MM.1S (cell line): ENCODE data around the gene HOXC10.

ENCODE experiments used
- DNase-seq: peaks from one replicate; pipeline ENCODE4 v3.0.0-alpha.2; 2015
- H2AFZ ChIP-seq: fragments of 300-600 bp; sonication (generic); 2 replicates; pipeline ENCODE4 v1.6.0; 2016; ENCODE audit warnings: antibody characterized with exemption, low read length
- H3F3A ChIP-seq: fragments of 300-600 bp; sonication (generic); 2 replicates; pipeline ENCODE4 v1.6.1; 2016; ENCODE audit warnings: mild to moderate bottlenecking, antibody characterized with exemption, low read length, moderate library complexity, mixed read lengths; ENCODE audit not compliant: insufficient read depth
- H3K27ac ChIP-seq: fragments of 300-600 bp; sonication (generic); 2 replicates; pipeline ENCODE4 v1.5.1; 2016; ENCODE audit warnings: mild to moderate bottlenecking, low read length
- H3K27me3 ChIP-seq: fragments of 300-600 bp; sonication (generic); replicated peaks from 2 replicates; pipeline ENCODE4 v1.6.0; 2016; ENCODE audit warnings: low read length; ENCODE audit not compliant: insufficient read depth
- H3K36me3 ChIP-seq: fragments of 300-600 bp; sonication (generic); replicated peaks from 2 replicates; pipeline ENCODE4 v1.6.1; 2016; ENCODE audit warnings: mild to moderate bottlenecking, low read length, mixed read lengths; ENCODE audit not compliant: insufficient read depth
- H3K4me1 ChIP-seq: fragments of 300-600 bp; sonication (generic); 2 replicates; pipeline ENCODE4 v1.6.1; 2016; ENCODE audit warnings: low read length, mixed read lengths
- H3K4me2 ChIP-seq: fragments of 300-600 bp; sonication (generic); 2 replicates; pipeline ENCODE4 v1.6.0; 2016; ENCODE audit warnings: low read depth, low read length
- H3K4me3 ChIP-seq: fragments of 300-600 bp; sonication (generic); 2 replicates; pipeline ENCODE4 v1.5.1; 2016; ENCODE audit warnings: low read length, mixed read lengths
- H3K79me2 ChIP-seq: fragments of 300-600 bp; sonication (generic); 2 replicates; pipeline ENCODE4 v1.6.1; 2016; ENCODE audit warnings: mixed run types, low read length, mixed read lengths
- H3K9ac ChIP-seq: fragments of 300-600 bp; sonication (generic); 2 replicates; pipeline ENCODE4 v1.6.1; 2016; ENCODE audit warnings: low read length, mixed read lengths
- H3K9me2 ChIP-seq: fragments of 300-600 bp; sonication (generic); replicated peaks from 2 replicates; pipeline ENCODE4 v1.6.1; 2016; ENCODE audit warnings: mild to moderate bottlenecking, low read length, mixed read lengths; ENCODE audit not compliant: insufficient read depth
- H3K9me3 ChIP-seq: fragments of 300-600 bp; sonication (generic); replicated peaks from 2 replicates; pipeline ENCODE4 v1.6.1; 2016; ENCODE audit warnings: mild to moderate bottlenecking, low read length, mixed read lengths; ENCODE audit not compliant: insufficient read depth
- H4K20me1 ChIP-seq: fragments of 300-600 bp; sonication (generic); 2 replicates; pipeline ENCODE4 v1.6.1; 2016; ENCODE audit warnings: mild to moderate bottlenecking, low read length, moderate library complexity, mixed read lengths; ENCODE audit not compliant: insufficient read depth
- EZH2 ChIP-seq: fragments of 300-600 bp; sonication (generic); optimal IDR thresholded peaks from 2 replicates; pipeline ENCODE3; 2017; ENCODE audit warnings: low read depth, mild to moderate bottlenecking, antibody characterized with exemption, low read length, mixed read lengths
- EZH2phosphoT487 ChIP-seq: fragments of 300-600 bp; sonication (generic); IDR thresholded peaks from 2 replicates; pipeline ENCODE4 v1.6.1; 2018; ENCODE audit warnings: antibody characterized with exemption, low read length
- TF ChIP-seq, protein P1 (sequence below): fragments of 300-600 bp; sonication (generic); IDR thresholded peaks from 2 replicates; pipeline ENCODE4 v1.5.1; 2016; ENCODE audit warnings: antibody characterized with exemption, low read length, mixed read lengths

HOXC10 gene

DNA sequence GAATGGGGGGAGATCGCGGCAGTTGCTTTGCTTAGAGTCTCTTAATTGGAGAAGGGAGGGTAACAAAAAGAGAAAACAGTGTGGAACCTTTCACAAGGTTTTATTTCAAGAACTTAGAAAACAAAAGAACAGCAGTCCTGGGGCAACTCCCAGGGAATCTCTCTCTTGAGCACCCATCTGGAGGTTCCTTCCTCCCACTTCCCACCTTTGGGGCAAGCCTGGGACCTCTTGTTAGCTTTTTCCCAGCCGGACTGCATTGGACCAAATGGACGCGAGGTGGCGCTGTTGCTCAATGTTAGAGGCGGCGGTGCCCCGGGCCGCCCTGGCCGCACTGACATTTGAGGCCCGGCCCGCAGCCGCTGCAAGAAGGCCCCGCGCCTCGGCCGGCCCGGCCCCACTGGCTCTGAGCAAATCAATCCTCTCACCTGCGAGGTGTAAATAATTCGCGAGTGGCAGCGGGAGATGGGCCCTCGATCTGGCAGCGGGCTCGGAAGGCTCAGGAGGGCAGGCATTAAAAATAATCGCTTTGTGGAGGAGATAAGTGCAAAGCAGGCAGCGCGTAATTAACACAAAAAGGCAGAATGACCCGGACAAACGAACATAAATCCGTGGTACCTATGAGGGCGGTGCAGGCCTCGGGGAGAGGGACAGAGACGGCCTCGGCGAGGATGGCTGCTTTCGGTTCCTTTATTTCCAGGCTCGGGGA, 21.1 kb downstream of the HOXC10 start:
- H4K20me1 ChIP-seq = no peaks in the 10 kb centered on the region
- peak; percentile 76 for DNase-seq
- H3K4me1 ChIP-seq = 0 out of 2 replicates have a peak, but pooled peaks cover 5% of the 10 kb centered on the region
- TF ChIP-seq, protein P1, sequence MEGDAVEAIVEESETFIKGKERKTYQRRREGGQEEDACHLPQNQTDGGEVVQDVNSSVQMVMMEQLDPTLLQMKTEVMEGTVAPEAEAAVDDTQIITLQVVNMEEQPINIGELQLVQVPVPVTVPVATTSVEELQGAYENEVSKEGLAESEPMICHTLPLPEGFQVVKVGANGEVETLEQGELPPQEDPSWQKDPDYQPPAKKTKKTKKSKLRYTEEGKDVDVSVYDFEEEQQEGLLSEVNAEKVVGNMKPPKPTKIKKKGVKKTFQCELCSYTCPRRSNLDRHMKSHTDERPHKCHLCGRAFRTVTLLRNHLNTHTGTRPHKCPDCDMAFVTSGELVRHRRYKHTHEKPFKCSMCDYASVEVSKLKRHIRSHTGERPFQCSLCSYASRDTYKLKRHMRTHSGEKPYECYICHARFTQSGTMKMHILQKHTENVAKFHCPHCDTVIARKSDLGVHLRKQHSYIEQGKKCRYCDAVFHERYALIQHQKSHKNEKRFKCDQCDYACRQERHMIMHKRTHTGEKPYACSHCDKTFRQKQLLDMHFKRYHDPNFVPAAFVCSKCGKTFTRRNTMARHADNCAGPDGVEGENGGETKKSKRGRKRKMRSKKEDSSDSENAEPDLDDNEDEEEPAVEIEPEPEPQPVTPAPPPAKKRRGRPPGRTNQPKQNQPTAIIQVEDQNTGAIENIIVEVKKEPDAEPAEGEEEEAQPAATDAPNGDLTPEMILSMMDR = peak; percentile 87
- TF ChIP-seq EZH2phosphoT487 (no peak), EZH2 (peak; percentile 77)
- H3K9ac ChIP-seq = peak overlapping the region; percentile 30; the same call in 1 of the 2 replicates
- no peaks in the 10 kb centered on the region for H3F3A ChIP-seq
- H3K9me3 ChIP-seq = no peaks in the 10 kb centered on the region
- H3K79me2 ChIP-seq = no peaks in the 10 kb centered on the region
- H2AFZ ChIP-seq = peak overlapping the region; percentile 35
- H3K27ac ChIP-seq = no peak overlapping the region
- H3K27me3 ChIP-seq = peaks cover 93% of the 10 kb centered on the region
- peak overlapping the region; percentile 61 for H3K4me3 ChIP-seq
- H3K4me2 ChIP-seq = peak overlapping the region; percentile 96
- no peaks in the 10 kb centered on the region for H3K9me2 ChIP-seq
- no peaks in the 10 kb centered on the region for H3K36me3 ChIP-seq

DNA sequence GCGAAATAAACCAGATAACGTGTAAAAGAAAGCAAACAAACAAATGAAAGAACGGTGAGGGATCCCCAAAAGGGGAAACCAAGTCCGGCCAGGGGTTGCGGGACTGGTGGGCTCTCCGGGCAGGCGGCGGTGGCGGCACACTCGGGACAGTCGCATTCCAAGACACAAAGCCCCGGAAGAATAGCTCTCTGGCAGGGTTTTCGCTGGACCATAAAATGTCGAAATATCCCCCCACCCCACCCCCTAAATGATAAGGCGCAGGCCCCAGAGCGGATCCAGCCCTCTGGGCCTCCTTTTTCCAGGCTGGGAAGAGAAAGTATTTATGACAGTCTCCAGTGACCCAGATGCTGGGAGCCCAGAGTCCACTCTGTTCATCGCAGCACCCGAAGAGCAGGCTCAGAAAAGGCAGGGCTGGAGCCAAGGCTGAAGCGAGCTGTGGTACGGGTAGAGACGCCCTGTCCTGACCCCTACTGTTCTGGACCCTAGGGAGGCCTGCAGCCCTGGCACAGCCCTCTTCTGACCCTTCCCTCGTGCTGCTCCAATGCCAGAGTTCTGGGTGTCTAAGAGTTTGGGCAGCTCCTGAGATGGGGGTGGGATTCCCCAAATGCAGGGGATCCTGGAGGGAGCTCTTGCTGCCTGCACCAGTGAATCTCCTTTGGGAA, 21.7 kb downstream of the HOXC10 start:
- Histone ChIP-seq H3K4me3 (peak overlapping the region; percentile 61), H3K27me3 (peaks cover 93% of the 10 kb centered on the region), H3K36me3 (no peaks in the 10 kb centered on the region), H3K9me3 (no peaks in the 10 kb centered on the region), H2AFZ (peak overlapping the region; percentile 35; the same call in 1 of the 2 replicates), H3K27ac (no peak overlapping the region), H3K79me2 (no peaks in the 10 kb centered on the region), H3K9me2 (no peaks in the 10 kb centered on the region), H3F3A (no peaks in the 10 kb centered on the region), H3K4me2 (peak overlapping the region; percentile 96), H3K9ac (peak overlapping the region; percentile 30; the same call in 1 of the 2 replicates), H3K4me1 (0 out of 2 replicates have a peak, but pooled peaks cover 5% of the 10 kb centered on the region), H4K20me1 (no peaks in the 10 kb centered on the region)
- TF ChIP-seq EZH2phosphoT487 (no peak), EZH2 (no peak)
- TF ChIP-seq, protein P1 = no peak
- DNase-seq = no peak

DNA sequence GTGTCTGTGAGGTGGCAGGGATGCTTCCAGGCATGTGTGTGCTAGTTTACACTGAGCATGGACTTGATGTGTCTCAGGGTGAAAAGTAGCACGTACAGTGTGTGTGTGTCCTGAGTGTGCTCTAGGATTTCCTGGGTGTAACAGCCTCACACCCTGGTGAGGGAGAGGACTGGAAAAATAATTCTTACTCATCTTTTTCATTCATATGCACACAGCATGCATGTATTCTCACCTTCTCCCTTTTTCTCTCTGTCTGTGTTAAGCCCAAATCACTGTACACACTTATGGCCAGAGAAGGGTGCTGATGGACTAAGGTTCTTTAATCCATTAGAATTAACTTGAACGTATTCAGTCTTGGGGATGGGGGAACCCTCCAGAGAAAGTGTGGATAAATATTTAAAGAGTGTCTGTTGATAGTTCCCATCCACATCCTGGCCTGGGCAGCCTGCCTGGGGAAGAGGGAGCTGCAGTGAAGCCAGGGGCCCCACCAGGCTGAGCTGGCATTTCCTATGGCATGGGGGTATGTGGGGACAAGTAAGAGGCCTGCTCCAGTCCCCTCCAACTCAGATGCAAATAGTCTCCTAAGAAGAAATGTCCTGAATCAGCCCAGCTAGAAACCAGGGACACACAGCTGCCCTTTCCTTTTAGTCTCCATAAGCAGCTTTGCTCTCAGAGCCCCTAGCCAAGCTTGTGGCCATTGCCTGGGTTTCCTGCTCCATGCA, 22.8 kb downstream of the HOXC10 start:
- no peaks in the 10 kb centered on the region for H3K79me2 ChIP-seq
- no peak overlapping the region for H3K27ac ChIP-seq
- H3K9me3 ChIP-seq = no peaks in the 10 kb centered on the region
- no peaks in the 10 kb centered on the region for H4K20me1 ChIP-seq
- H3K36me3 ChIP-seq = no peaks in the 10 kb centered on the region
- H2AFZ ChIP-seq = no peak overlapping the region
- no peak for DNase-seq
- no peak overlapping the region for H3K4me3 ChIP-seq
- H3K9me2 ChIP-seq = no peaks in the 10 kb centered on the region
- H3K27me3 ChIP-seq = peaks cover 93% of the 10 kb centered on the region
- TF ChIP-seq, protein P1 = no peak
- no peak for TF ChIP-seq EZH2phosphoT487
- no peak for TF ChIP-seq EZH2
- H3F3A ChIP-seq = no peaks in the 10 kb centered on the region
- H3K4me1 ChIP-seq = 0 out of 2 replicates have a peak, but pooled peaks cover 5% of the 10 kb centered on the region
- H3K4me2 ChIP-seq = no peak overlapping the region
- H3K9ac ChIP-seq = no peak overlapping the region
